Fibroblast of pulmonary artery (primary cell): Measurements from ENCODE around the gene INO80D.

Source experiments
- DNase-seq: peaks from one replicate; pipeline ENCODE4 v3.0.0-alpha.2; 2010; ENCODE audit warnings: low read depth
- H3K4me3 ChIP-seq: replicated peaks from 2 replicates; pipeline ENCODE4 v1.5.1; 2011; ENCODE audit warnings: low read depth, mild to moderate bottlenecking, control low read depth, low read length, moderate library complexity
- CTCF ChIP-seq: IDR thresholded peaks from 2 replicates; pipeline ENCODE4 v1.5.1; 2011; ENCODE audit warnings: mild to moderate bottlenecking, control low read depth, low read length, inconsistent platforms; ENCODE audit errors: missing control alignments

INO80D gene

GRCh38 chr2:206069417-206069816 is 16.6 kb downstream of the INO80D start:
- no peak for DNase-seq
- no peak for TF ChIP-seq CTCF
- no peak overlapping the region for H3K4me3 ChIP-seq

- H3K4me3 ChIP-seq: no peak overlapping the region
- no peak for TF ChIP-seq CTCF
- DNase-seq: no peak
These were observed 17.8 kb downstream of the INO80D start for GRCh38 chr2:206068207-206068606.

- DNase-seq: no peak
- no peak for TF ChIP-seq CTCF
- H3K4me3 ChIP-seq: no peak overlapping the region
These were observed 21.9 kb downstream of the INO80D start for GRCh38 chr2:206064077-206064476.

- no peak overlapping the region for H3K4me3 ChIP-seq
- no peak for TF ChIP-seq CTCF
- DNase-seq: no peak
These were observed 22.3 kb downstream of the INO80D start for GRCh38 chr2:206063635-206064034.

- DNase-seq: no peak
- no peak for TF ChIP-seq CTCF
- H3K4me3 ChIP-seq: no peak overlapping the region
These were observed 23.2 kb downstream of the INO80D start for GRCh38 chr2:206062724-206063123.

GRCh38 chr2:206056286-206056685 is 29.7 kb downstream of the INO80D start:
- TF ChIP-seq CTCF: no peak
- DNase-seq: no peak
- no peak overlapping the region for H3K4me3 ChIP-seq

GRCh38 chr2:206054952-206055351 is 31.0 kb downstream of the INO80D start:
- TF ChIP-seq CTCF: no peak
- H3K4me3 ChIP-seq: no peak overlapping the region
- no peak for DNase-seq
